Ishikawa (cell line): Measurements from ENCODE around the gene ANO8.

Source experiments
- CREB1 ChIP-seq: IDR thresholded peaks from 2 replicates; pipeline ENCODE4 v1.6.1; 2012; ENCODE audit warnings: low read depth
- EGR1 ChIP-seq: IDR thresholded peaks from 2 replicates; pipeline ENCODE4 v1.6.1; 2012
- EP300 ChIP-seq: IDR thresholded peaks from 2 replicates; pipeline ENCODE4 v1.6.1; 2012; ENCODE audit warnings: borderline replicate concordance
- FOXM1 ChIP-seq: IDR thresholded peaks from 2 replicates; pipeline ENCODE4 v1.6.1; 2012; ENCODE audit warnings: low read depth, borderline replicate concordance
- MAX ChIP-seq: IDR thresholded peaks from 2 replicates; pipeline ENCODE4 v1.6.1; 2012
- NFIC ChIP-seq: IDR thresholded peaks from 2 replicates; pipeline ENCODE4 v1.6.1; 2012
- RAD21 ChIP-seq: IDR thresholded peaks from 2 replicates; pipeline ENCODE4 v1.6.1; 2012; ENCODE audit warnings: low read depth
- REST ChIP-seq: IDR thresholded peaks from 2 replicates; pipeline ENCODE4 v1.6.1; 2012; ENCODE audit warnings: low read depth, mild to moderate bottlenecking
- TAF1 ChIP-seq: IDR thresholded peaks from 2 replicates; pipeline ENCODE4 v1.6.1; 2012; ENCODE audit warnings: low read depth, mild to moderate bottlenecking
- TCF12 ChIP-seq: IDR thresholded peaks from 2 replicates; pipeline ENCODE4 v1.6.1; 2012; ENCODE audit warnings: low read depth
- TEAD4 ChIP-seq: IDR thresholded peaks from 2 replicates; pipeline ENCODE4 v1.6.1; 2012
- YY1 ChIP-seq: IDR thresholded peaks from 2 replicates; pipeline ENCODE4 v1.6.1; 2012; ENCODE audit warnings: low read depth

- TF ChIP-seq NFIC (no peak), EP300 (no peak), CREB1 (no peak), REST (no peak), FOXM1 (no peak), TEAD4 (no peak), YY1 (no peak), MAX (no peak), EGR1 (no peak), TAF1 (no peak), TCF12 (no peak), RAD21 (no peak)
These were observed 4.2 kb downstream of the ANO8 start for GRCh38 chr19:17330262-17331044.
